GM10266 (cell line): Measurements from ENCODE around the gene PLAGL2.
"Not testable (repeated sequence)": the region's sequence is repeated elsewhere in the genome, so short reads cannot be mapped to it uniquely, and the experiment has no call there.

ENCODE experiments used
- DNase-seq: peaks from one replicate; pipeline ENCODE4 v3.0.0; 2012; ENCODE audit errors: extremely low spot score
- CTCF ChIP-seq: IDR thresholded peaks from 2 replicates; pipeline ENCODE4 v1.5.1; 2012; ENCODE audit warnings: mild to moderate bottlenecking, low read depth; ENCODE audit not compliant: control insufficient read depth, insufficient read depth; ENCODE audit errors: missing control alignments

The PLAGL2 gene

GRCh38 chr20:32184961-32185603 lies 22.5 kb downstream of the PLAGL2 start:
- TF ChIP-seq CTCF: no peak

GRCh38 chr20:32183947-32184635 lies 23.5 kb downstream of the PLAGL2 start:
- no peak for DNase-seq
- TF ChIP-seq CTCF: no peak

More at GRCh38 chr20:32184961-32185603, 22.5 kb downstream of the PLAGL2 start:
- no peak for DNase-seq

- TF ChIP-seq CTCF: no peak
- no peak for DNase-seq
Measured at GRCh38 chr20:32181606-32182005, 25.9 kb downstream of the PLAGL2 start.

GRCh38 chr20:32179934-32180333 lies 27.6 kb downstream of the PLAGL2 start:
- DNase-seq: no peak
- no peak for TF ChIP-seq CTCF

GRCh38 chr20:32179515-32179914 lies 28.0 kb downstream of the PLAGL2 start:
- no peak for TF ChIP-seq CTCF

GRCh38 chr20:32177696-32178095 lies 29.8 kb downstream of the PLAGL2 start:
- DNase-seq: not testable (repeated sequence)

More at GRCh38 chr20:32179515-32179914, 28.0 kb downstream of the PLAGL2 start:
- no peak for DNase-seq

GRCh38 chr20:32168184-32168910 lies 39.2 kb downstream of the PLAGL2 start:
- DNase-seq: no peak

More at GRCh38 chr20:32168184-32168910, 39.2 kb downstream of the PLAGL2 start:
- TF ChIP-seq CTCF: no peak
